Mesothelial cell of epicardium (in vitro differentiated cells): ENCODE results near the gene YTHDF1. TPM values are rescaled to one million over a fixed set of nuclear protein-coding genes. Genes with fewer than 3 reads are reported as not detected.
A peak's percentile ranks its signal among the peaks of the same experiment; 100 is the strongest.

ENCODE experiments used
- DNase-seq, 2 experiments: peaks; one replicate each; pipeline ENCODE4 v3.0.0; 2021; ENCODE audit warnings: low spot score in 2 of 2; ENCODE audit not compliant: unreplicated experiment in 2 of 2
- H3K27ac Mint-ChIP-seq: 2 replicates; pipeline ENCODE4 v1.8.0; 2021; ENCODE audit warnings: mixed read lengths
- H3K27me3 Mint-ChIP-seq: 2 replicates; pipeline ENCODE4 v1.8.0; 2021; ENCODE audit warnings: low read depth, mixed read lengths
- H3K36me3 Mint-ChIP-seq: 2 replicates; pipeline ENCODE4 v1.8.0; 2021; ENCODE audit warnings: mixed read lengths
- H3K4me1 Mint-ChIP-seq: 2 replicates; pipeline ENCODE4 v1.8.0; 2021; ENCODE audit warnings: mixed read lengths
- H3K4me3 Mint-ChIP-seq: 2 replicates; pipeline ENCODE4 v1.8.0; 2021; ENCODE audit warnings: mild to moderate bottlenecking, moderate library complexity, mixed read lengths
- H3K9me3 Mint-ChIP-seq: 2 replicates; pipeline ENCODE4 v1.8.0; 2021; ENCODE audit warnings: mixed read lengths
- CTCF ChIP-seq: fragments of 200-600 bp; sonication (generic); IDR thresholded peaks from one replicate; pipeline ENCODE4 v1.5.0; 2021; ENCODE audit warnings: antibody characterized with exemption; ENCODE audit not compliant: unreplicated experiment
- total RNA-seq: library from RNA; stranded (reverse); gene quantifications from 3 replicates; pipeline ENCODE4 v1.2.1, GENCODE V29; 2021

YTHDF1 gene
- total RNA-seq, 1 donor from 2014 or later, result 49.3 TPM

GRCh38 chr20:63261060-63261794 is 45.3 kb upstream of the YTHDF1 start:
- no peaks in the 10 kb centered on the region for H3K36me3 Mint-ChIP-seq
- TF ChIP-seq CTCF, result no peak
- peak overlapping the region; percentile 53 for H3K27ac Mint-ChIP-seq
- peak in 1 of 2 experiments; percentile 60 for DNase-seq
- no peak overlapping the region for H3K4me3 Mint-ChIP-seq
- H3K4me1 Mint-ChIP-seq, result peaks cover 61% of the 10 kb centered on the region
- no peaks in the 10 kb centered on the region for H3K9me3 Mint-ChIP-seq
- peaks cover 3% of the 10 kb centered on the region for H3K27me3 Mint-ChIP-seq

DNA sequence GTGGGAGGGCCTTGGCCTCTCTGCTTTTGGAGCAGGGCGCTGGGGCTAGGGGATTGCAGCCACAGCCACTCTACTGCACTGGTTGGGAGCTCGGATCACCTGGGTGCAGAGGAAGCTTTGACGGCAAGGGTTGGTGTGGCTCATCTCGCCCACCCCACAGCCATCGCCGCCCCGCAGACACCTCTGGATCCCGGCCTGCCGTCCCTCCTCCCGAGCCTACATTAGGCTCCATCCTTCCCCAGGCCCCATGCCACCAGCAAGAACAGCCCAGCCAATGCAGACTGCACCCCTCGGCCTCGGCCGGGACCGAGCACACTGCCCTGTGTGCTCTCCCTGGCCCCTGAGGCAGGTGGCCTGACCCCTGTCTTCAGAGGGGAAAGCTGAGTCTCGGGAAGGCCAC is 44.6 kb upstream of the YTHDF1 start:
- TF ChIP-seq CTCF, result no peak
- Mint-ChIP-seq H3K4me3 (no peak overlapping the region), H3K9me3 (no peaks in the 10 kb centered on the region), H3K4me1 (peaks cover 67% of the 10 kb centered on the region), H3K27me3 (peaks cover 5% of the 10 kb centered on the region), H3K27ac (no peak overlapping the region), H3K36me3 (no peaks in the 10 kb centered on the region)
- DNase-seq, result no peak

DNA sequence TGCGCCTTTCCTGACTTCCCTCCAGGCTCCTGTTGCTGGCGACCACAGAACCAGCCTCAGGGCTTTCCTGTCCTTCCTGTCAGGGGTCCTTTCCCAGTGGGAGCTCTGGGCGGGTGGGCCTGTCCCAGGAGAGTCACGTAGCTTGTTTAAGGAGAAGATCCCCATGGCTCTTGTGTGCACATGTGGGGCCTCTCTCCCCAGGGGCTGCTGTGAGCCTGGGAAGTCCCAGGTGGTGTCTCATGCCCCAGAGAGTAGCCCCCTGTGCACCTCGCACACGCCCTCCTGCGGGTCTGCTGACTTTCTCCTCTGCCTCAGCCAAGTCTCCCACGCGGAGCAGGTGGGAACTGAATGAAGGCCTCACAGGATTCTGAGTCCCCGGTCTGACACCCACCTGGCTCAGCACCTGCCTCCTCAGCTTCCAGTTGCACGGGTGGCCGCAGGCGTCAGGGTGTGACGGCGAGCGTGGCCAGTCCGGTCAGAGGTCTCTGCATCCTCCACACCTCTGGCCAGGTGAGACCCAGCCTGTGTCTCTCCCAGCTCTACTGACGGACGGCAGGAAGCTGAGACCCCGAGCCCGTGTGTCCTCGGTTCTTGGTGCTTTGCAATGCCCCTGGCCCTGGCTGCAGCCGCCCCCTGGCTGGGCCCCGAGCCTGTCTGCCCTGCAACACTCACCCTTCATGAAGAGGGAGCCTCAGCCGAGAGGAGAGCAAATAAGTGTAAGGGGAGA is 44.0 kb upstream of the YTHDF1 start:
- no peak for DNase-seq
- no peaks in the 10 kb centered on the region for H3K36me3 Mint-ChIP-seq
- H3K9me3 Mint-ChIP-seq, result no peaks in the 10 kb centered on the region
- TF ChIP-seq CTCF, result no peak
- H3K27ac Mint-ChIP-seq, result no peak overlapping the region
- peaks cover 73% of the 10 kb centered on the region for H3K4me1 Mint-ChIP-seq
- peaks cover 11% of the 10 kb centered on the region for H3K27me3 Mint-ChIP-seq
- H3K4me3 Mint-ChIP-seq, result no peak overlapping the region

DNA sequence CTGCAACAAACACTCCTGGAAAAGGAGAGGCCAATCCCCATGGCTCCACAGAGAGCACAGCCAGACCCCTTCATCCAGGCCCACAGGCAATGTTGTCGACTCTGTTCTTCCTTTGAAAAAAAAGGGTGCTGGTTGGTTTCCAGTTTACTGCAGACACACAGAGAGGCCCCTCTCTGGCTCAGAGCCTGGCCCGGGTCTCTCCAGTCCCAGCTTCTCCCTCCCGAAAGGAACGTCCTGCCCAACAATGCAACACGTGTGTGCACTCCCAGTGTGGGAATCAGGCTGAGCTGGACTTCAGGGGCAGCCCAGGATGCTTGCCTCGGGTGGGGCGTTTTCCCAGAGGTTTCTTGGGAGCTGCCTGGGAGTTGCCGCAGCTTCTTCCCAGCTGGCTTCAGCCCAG is 42.9 kb upstream of the YTHDF1 start:
- TF ChIP-seq CTCF, result no peak
- peaks cover 11% of the 10 kb centered on the region for H3K27me3 Mint-ChIP-seq
- H3K36me3 Mint-ChIP-seq, result no peaks in the 10 kb centered on the region
- H3K4me1 Mint-ChIP-seq, result peaks cover 72% of the 10 kb centered on the region
- DNase-seq, result no peak
- H3K27ac Mint-ChIP-seq, result peak overlapping the region; percentile 43
- no peak overlapping the region for H3K4me3 Mint-ChIP-seq
- H3K9me3 Mint-ChIP-seq, result no peaks in the 10 kb centered on the region

GRCh38 chr20:63257629-63258028 is 41.7 kb upstream of the YTHDF1 start:
- no peak for TF ChIP-seq CTCF
- Mint-ChIP-seq H3K4me3 (no peak overlapping the region), H3K4me1 (peaks cover 78% of the 10 kb centered on the region), H3K27me3 (peaks cover 22% of the 10 kb centered on the region), H3K9me3 (no peaks in the 10 kb centered on the region), H3K36me3 (no peaks in the 10 kb centered on the region), H3K27ac (no peak overlapping the region)
- no peak for DNase-seq
